ENCODE measurements around the gene TSPEAR. TPM values are rescaled to one million over a fixed set of nuclear protein-coding genes. Genes with fewer than 3 reads are reported as not detected.

Gene TSPEAR
- total and polyA plus RNA-seq, 2 of the 13 experiments (the other 11 are each of a cell fraction or from before 2014, with no cell fraction given): 0.07 to 0.32 TPM

- no peaks in the 10 kb centered on the region for H3K9me3 ChIP-seq (ENCODE audit: low read length)
- no peak overlapping the region for H3K9ac ChIP-seq (ENCODE audit: insufficient read depth, low read depth, low read length)
- no peak for FAIRE-seq
- BruUV-seq (replicated peaks): no TSS peak
- CTCF ChIA-PET (ENCODE audit: low intra/inter-chr PET ratio, low total read pairs): no interaction called here
- no peaks in the 10 kb centered on the region for H4K20me1 ChIP-seq (ENCODE audit: insufficient read depth, low read length)
- no peak overlapping the region for H3K4me3 ChIP-seq (replicated peaks in 1 of 3; ENCODE audit: insufficient read depth in 1 of 3, low read depth in 2 of 3, low read length in 3 of 3)
- H3K27me3 ChIP-seq (ENCODE audit: control insufficient read depth in 1 of 2, insufficient read depth in 2 of 2, low read length in 2 of 2): peaks cover 16 to 62% of the 10 kb centered on the region in 2 experiments
- H2AFZ ChIP-seq (ENCODE audit: low read length): no peak overlapping the region
- no peaks in the 10 kb centered on the region for H3K36me3 ChIP-seq (replicated peaks in 1 of 2; ENCODE audit: control insufficient read depth in 1 of 2, insufficient read depth in 2 of 2, low read length in 2 of 2)
- ATAC-seq: no peak
- TF ChIP-seq SPEN (CRISPR knock-in tag; IDR thresholded peaks at IDR 0.05; ENCODE audit: low read depth) (no peak), ARNT2 (CRISPR knock-in tag; IDR thresholded peaks at IDR 0.05; ENCODE audit: low read depth) (no peak), ZBTB4 (CRISPR knock-in tag; IDR thresholded peaks at IDR 0.05; ENCODE audit: borderline replicate concordance) (no peak), ZNF589 (CRISPR knock-in tag; conservative IDR thresholded peaks at IDR 0.05) (no peak)
- TF ChIP-seq, protein P1, sequence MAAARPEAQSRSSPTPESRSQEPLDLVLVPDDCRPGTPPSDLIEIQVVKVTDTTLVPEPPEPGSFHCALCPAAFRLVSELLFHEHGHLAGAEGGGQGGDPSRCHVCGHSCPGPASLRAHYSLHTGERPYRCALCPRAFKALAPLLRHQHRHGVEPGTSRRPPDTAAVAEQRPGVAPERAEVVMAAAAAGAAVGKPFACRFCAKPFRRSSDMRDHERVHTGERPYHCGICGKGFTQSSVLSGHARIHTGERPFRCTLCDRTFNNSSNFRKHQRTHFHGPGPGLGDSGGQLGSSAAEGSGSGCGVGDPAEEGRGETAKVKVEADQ (CRISPR knock-in tag; IDR thresholded peaks at IDR 0.05; ENCODE audit: borderline replicate concordance): no peak
- H3K79me2 ChIP-seq (ENCODE audit: insufficient read depth, low read length): no peaks in the 10 kb centered on the region
- H3K4me1 ChIP-seq (ENCODE audit: insufficient read depth, low read length): peaks cover 11% of the 10 kb centered on the region; the same call in 1 of the 2 replicates
- no peak overlapping the region for H3K4me2 ChIP-seq (ENCODE audit: low read depth, low read length)
- POLR2A ChIA-PET: no interaction called here
- intact Hi-C loops (cut with micrococcal nuclease; ENCODE audit: unreplicated experiment) (no loop called here), in situ Hi-C loops (cut with HindIII; ENCODE audit: extremely low pct_ligation_motif_present, low pct_unique_long_range_greater_than_20kb) (no loop called here)
- H3K27ac ChIP-seq (ENCODE audit: extremely low read length, insufficient read depth, low read length): no peak overlapping the region
- DNase-seq (ENCODE audit: low spot score): no peak
- 53% methylated on average over 9 of the region's 17 CpGs for WGBS (ENCODE audit: low lambda C conversion rate)
Observed at GRCh38 chr21:44710294-44710665, 1.1 kb downstream of the TSPEAR start.
